ENCODE results near the gene RPTN.

- TF ChIP-seq, protein P1, sequence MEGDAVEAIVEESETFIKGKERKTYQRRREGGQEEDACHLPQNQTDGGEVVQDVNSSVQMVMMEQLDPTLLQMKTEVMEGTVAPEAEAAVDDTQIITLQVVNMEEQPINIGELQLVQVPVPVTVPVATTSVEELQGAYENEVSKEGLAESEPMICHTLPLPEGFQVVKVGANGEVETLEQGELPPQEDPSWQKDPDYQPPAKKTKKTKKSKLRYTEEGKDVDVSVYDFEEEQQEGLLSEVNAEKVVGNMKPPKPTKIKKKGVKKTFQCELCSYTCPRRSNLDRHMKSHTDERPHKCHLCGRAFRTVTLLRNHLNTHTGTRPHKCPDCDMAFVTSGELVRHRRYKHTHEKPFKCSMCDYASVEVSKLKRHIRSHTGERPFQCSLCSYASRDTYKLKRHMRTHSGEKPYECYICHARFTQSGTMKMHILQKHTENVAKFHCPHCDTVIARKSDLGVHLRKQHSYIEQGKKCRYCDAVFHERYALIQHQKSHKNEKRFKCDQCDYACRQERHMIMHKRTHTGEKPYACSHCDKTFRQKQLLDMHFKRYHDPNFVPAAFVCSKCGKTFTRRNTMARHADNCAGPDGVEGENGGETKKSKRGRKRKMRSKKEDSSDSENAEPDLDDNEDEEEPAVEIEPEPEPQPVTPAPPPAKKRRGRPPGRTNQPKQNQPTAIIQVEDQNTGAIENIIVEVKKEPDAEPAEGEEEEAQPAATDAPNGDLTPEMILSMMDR (IDR thresholded peaks at IDR 0.05; ENCODE audit: insufficient read depth, low read length): no peak
- TF ChIP-seq REST (IDR thresholded peaks at IDR 0.05; ENCODE audit: insufficient replicate concordance, low read depth): no peak
Observed at GRCh38 chr1:152109998-152110294, 49.1 kb downstream of the RPTN start.

All from HL-60 (cell line).